Measurements from ENCODE around the gene TRHDE. TPM values are rescaled to one million over a fixed set of nuclear protein-coding genes. Genes with fewer than 3 reads are reported as not detected.

TRHDE gene
- total and polyA plus RNA-seq, 3 experiments from 2014 or later = not detected

DNA sequence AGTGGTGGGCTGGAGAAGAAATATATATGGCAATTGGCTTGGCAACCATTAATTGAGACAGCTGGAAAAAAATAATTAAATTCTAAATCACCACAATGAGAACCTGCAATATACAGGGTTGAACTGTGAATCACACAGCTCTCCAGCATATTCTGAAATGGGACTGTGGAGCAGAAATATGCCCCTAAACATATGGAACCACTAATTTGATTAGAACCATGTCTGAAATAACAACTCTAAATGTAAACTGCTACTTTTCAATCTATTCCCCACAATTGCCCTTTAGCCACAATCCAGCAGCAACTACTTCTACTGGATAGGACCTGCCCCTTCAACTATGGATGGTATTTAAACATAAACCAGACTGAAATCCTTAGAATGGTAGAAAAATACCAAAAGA, 330.4 kb downstream of the TRHDE start:
- no peaks in the 10 kb centered on the region for H3K36me3 ChIP-seq (ENCODE audit: insufficient read depth, low read length)
- no peaks in the 10 kb centered on the region for H3K4me1 ChIP-seq (ENCODE audit: insufficient read depth, low read length)
- Mint-ChIP-seq H3K36me3 (no peaks in the 10 kb centered on the region), H3K4me3 (no peak overlapping the region), H3K27me3 (no peaks in the 10 kb centered on the region), H3K27ac (no peak overlapping the region), H3K4me1 (no peaks in the 10 kb centered on the region), H3K9me3 (peaks cover 4 to 28% (median 12%) of the 10 kb centered on the region in 5 donors)
- DNase-seq = no peak
- CTCF ChIA-PET = no interaction called here
- H3K9me3 ChIP-seq (ENCODE audit: low read length) = no peaks in the 10 kb centered on the region
- no peaks in the 10 kb centered on the region for H3K27me3 ChIP-seq (ENCODE audit: insufficient read depth, low read length, poor library complexity, severe bottlenecking)
- H3K4me3 ChIP-seq (ENCODE audit: low read length) = no peak overlapping the region
- POLR2A ChIA-PET = no interaction called here
- no peak overlapping the region for H3K27ac ChIP-seq (ENCODE audit: low read depth, low read length)

DNA sequence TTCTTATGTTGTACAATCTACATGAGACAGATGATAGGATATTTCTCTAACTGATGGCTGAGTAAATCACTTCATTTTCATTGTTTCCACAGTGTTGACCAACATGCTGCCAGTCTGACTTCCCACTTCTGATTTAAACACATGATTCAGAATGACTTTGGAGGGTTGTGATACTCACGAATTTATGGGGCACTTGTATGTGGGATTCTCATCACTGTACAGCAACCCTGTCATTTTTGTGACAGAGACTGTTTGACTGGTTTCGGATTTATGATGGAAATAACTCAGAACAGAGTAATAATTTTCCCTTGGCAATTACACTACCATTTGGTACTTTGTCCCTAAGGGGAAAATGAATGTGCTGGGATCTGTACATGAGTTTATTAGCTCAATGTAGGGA, 333.8 kb downstream of the TRHDE start:
- no peaks in the 10 kb centered on the region for H3K27me3 ChIP-seq (ENCODE audit: insufficient read depth, low read length, poor library complexity, severe bottlenecking)
- no peaks in the 10 kb centered on the region for H3K9me3 ChIP-seq (ENCODE audit: low read length)
- H3K4me1 ChIP-seq (ENCODE audit: insufficient read depth, low read length) = no peaks in the 10 kb centered on the region
- POLR2A ChIA-PET = no interaction called here
- H3K4me3 ChIP-seq (ENCODE audit: low read length) = no peak overlapping the region
- Mint-ChIP-seq H3K27me3 (no peaks in the 10 kb centered on the region), H3K9me3 (peaks cover 0 to 36% (median 4%) of the 10 kb centered on the region in 5 donors), H3K36me3 (no peaks in the 10 kb centered on the region), H3K27ac (no peak overlapping the region), H3K4me3 (no peak overlapping the region), H3K4me1 (no peaks in the 10 kb centered on the region)
- CTCF ChIA-PET = no interaction called here
- no peaks in the 10 kb centered on the region for H3K36me3 ChIP-seq (ENCODE audit: insufficient read depth, low read length)
- DNase-seq = no peak
- H3K27ac ChIP-seq (ENCODE audit: low read depth, low read length) = no peak overlapping the region

DNA sequence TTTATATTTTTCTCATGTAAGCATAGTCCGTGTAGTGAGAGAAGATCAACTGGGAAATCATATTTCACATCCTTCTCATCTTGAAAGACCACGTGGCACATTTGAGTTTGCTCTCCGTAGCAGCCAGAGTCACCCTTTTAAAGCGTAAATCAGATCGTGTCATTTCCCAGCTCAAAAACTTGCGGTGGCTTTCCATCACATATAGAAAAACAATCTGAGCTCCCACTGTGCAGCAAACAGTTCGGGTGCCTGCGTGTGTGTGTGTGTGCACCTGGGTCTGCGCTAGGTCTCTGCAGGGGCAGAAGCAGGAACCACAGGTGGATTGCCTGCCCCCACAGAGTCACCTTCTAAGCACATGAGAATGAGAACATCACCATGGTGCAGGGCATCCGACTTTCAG, 338.2 kb downstream of the TRHDE start:
- H3K36me3 Mint-ChIP-seq = no peaks in the 10 kb centered on the region
- H3K4me3 Mint-ChIP-seq = no peak overlapping the region

DNA sequence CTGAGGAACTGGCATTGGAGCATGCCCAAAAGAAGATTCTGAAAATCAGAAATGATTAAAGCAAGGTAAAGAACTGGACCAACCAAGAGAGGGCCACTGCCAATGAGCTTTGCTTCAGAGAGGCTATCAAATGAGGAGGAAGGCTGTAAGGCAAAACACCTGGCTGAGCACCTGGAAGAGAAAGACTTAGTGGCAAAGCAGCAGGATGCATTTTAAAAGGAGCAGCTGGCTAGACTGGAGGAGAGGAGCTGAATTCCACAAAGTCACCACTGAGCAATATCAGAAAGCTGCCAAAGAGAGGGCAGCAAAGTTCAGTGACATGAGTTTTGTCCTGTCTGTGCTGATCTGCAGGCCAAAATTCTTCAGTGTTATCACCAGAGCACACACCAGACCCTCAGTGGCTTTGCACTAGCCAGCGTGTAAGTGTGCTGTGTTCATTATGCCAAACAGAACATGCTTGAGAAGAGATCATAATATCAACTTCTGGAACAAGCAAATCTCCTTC, 338.7 kb downstream of the TRHDE start:
- H3K27ac ChIP-seq (ENCODE audit: low read depth, low read length) = no peak overlapping the region
- H3K4me1 Mint-ChIP-seq = no peaks in the 10 kb centered on the region
- no peak overlapping the region for H3K27ac Mint-ChIP-seq
- H3K9me3 ChIP-seq (ENCODE audit: low read length) = no peaks in the 10 kb centered on the region
- H3K27me3 Mint-ChIP-seq = no peaks in the 10 kb centered on the region
- no peaks in the 10 kb centered on the region for H3K27me3 ChIP-seq (ENCODE audit: insufficient read depth, low read length, poor library complexity, severe bottlenecking)
- no peaks in the 10 kb centered on the region for H3K4me1 ChIP-seq (ENCODE audit: insufficient read depth, low read length)
- DNase-seq = no peak
- no peaks in the 10 kb centered on the region for H3K36me3 ChIP-seq (ENCODE audit: insufficient read depth, low read length)
- POLR2A ChIA-PET = no interaction called here
- no peaks in the 10 kb centered on the region for H3K36me3 Mint-ChIP-seq
- H3K4me3 ChIP-seq (ENCODE audit: low read length) = no peak overlapping the region
- no peak overlapping the region for H3K4me3 Mint-ChIP-seq
- peaks cover 0 to 31% (median 2%) of the 10 kb centered on the region in 5 donors for H3K9me3 Mint-ChIP-seq
- CTCF ChIA-PET = no interaction called here

More for the DNA sequence above, 338.2 kb downstream of the TRHDE start:
- peaks cover 0 to 33% (median 2%) of the 10 kb centered on the region in 5 donors for H3K9me3 Mint-ChIP-seq
- DNase-seq = no peak
- no peak overlapping the region for H3K27ac ChIP-seq (ENCODE audit: low read depth, low read length)
- no peaks in the 10 kb centered on the region for H3K4me1 Mint-ChIP-seq
- H3K27ac Mint-ChIP-seq = no peak overlapping the region
- no peaks in the 10 kb centered on the region for H3K9me3 ChIP-seq (ENCODE audit: low read length)
- no peaks in the 10 kb centered on the region for H3K27me3 ChIP-seq (ENCODE audit: insufficient read depth, low read length, poor library complexity, severe bottlenecking)
- no peaks in the 10 kb centered on the region for H3K36me3 ChIP-seq (ENCODE audit: insufficient read depth, low read length)
- no peaks in the 10 kb centered on the region for H3K4me1 ChIP-seq (ENCODE audit: insufficient read depth, low read length)
- CTCF ChIA-PET = no interaction called here
- H3K4me3 ChIP-seq (ENCODE audit: low read length) = no peak overlapping the region
- POLR2A ChIA-PET = no interaction called here
- no peaks in the 10 kb centered on the region for H3K27me3 Mint-ChIP-seq

GRCh38 chr12:72612171-72612570, 340.0 kb downstream of the TRHDE start:
- Mint-ChIP-seq H3K4me3 (no peak overlapping the region), H3K27me3 (no peaks in the 10 kb centered on the region), H3K27ac (no peak overlapping the region), H3K9me3 (peaks cover 0 to 29% (median 2%) of the 10 kb centered on the region in 5 donors), H3K36me3 (no peaks in the 10 kb centered on the region), H3K4me1 (no peaks in the 10 kb centered on the region)
- Histone ChIP-seq H3K27me3 (ENCODE audit: insufficient read depth, low read length, poor library complexity, severe bottlenecking) (no peaks in the 10 kb centered on the region), H3K27ac (ENCODE audit: low read depth, low read length) (no peak overlapping the region), H3K36me3 (ENCODE audit: insufficient read depth, low read length) (no peaks in the 10 kb centered on the region), H3K4me1 (ENCODE audit: insufficient read depth, low read length) (no peaks in the 10 kb centered on the region), H3K4me3 (ENCODE audit: low read length) (no peak overlapping the region), H3K9me3 (ENCODE audit: low read length) (no peaks in the 10 kb centered on the region)
- CTCF ChIA-PET = no interaction called here
- DNase-seq = no peak
- POLR2A ChIA-PET = no interaction called here

DNA sequence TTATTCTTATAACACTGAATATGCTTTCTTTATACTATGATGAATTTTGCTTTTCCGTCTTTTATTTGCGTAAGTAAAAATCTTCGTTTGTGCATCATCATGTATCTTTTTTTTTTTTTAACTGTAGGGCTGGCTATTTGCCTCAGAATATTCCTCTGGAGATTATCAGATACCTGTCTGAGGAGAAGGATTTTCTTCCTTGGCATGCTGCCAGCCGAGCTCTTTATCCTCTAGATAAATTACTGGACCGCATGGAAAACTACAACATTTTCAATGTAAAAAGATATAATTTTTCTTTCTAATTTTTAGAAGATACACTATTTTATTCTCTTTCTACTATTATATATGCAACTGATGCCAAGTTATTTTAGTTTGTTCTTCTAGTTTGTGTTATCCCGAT, 346.6 kb downstream of the TRHDE start:
- no peaks in the 10 kb centered on the region for H3K27me3 ChIP-seq (ENCODE audit: insufficient read depth, low read length, poor library complexity, severe bottlenecking)
- CTCF ChIA-PET = no interaction called here
- no peaks in the 10 kb centered on the region for H3K4me1 ChIP-seq (ENCODE audit: insufficient read depth, low read length)
- Mint-ChIP-seq H3K9me3 (peaks cover 0 to 5% (median 2%) of the 10 kb centered on the region in 5 donors), H3K36me3 (no peaks in the 10 kb centered on the region), H3K27me3 (no peaks in the 10 kb centered on the region), H3K4me1 (no peaks in the 10 kb centered on the region), H3K27ac (no peak overlapping the region), H3K4me3 (no peak overlapping the region)
- H3K4me3 ChIP-seq (ENCODE audit: low read length) = no peak overlapping the region
- POLR2A ChIA-PET = no interaction called here
- no peak for DNase-seq
- no peaks in the 10 kb centered on the region for H3K9me3 ChIP-seq (ENCODE audit: low read length)
- H3K27ac ChIP-seq (ENCODE audit: low read depth, low read length) = no peak overlapping the region
- no peaks in the 10 kb centered on the region for H3K36me3 ChIP-seq (ENCODE audit: insufficient read depth, low read length)

DNA sequence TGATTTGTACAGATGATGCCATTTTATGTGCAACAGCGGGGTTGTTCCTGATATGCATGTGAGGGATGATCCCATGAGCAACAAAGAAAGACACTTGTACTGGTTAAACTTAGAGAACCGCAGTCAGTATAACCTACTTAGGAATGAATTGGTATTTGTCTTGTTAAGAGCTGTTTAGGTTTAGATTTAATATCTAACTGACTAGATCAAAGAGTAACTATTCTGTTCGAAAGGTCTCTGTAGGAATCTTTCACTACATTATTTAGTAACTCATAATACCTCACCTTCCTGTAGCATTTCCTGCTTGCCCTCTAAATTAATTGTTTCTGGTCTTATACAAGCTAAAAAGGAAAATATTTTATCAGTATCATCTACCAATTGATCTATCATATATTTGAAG, 350.4 kb downstream of the TRHDE start:
- H3K9me3 Mint-ChIP-seq = peaks cover 0 to 12% (median 5%) of the 10 kb centered on the region in 5 donors
- no peaks in the 10 kb centered on the region for H3K27me3 Mint-ChIP-seq
- no peaks in the 10 kb centered on the region for H3K27me3 ChIP-seq (ENCODE audit: insufficient read depth, low read length, poor library complexity, severe bottlenecking)
- ChIA-PET POLR2A (no interaction called here), CTCF (no interaction called here)
- no peaks in the 10 kb centered on the region for H3K4me1 Mint-ChIP-seq
- no peak overlapping the region for H3K4me3 ChIP-seq (ENCODE audit: low read length)
- no peak for DNase-seq
- H3K4me3 Mint-ChIP-seq = no peak overlapping the region
- no peak overlapping the region for H3K27ac ChIP-seq (ENCODE audit: low read depth, low read length)
- no peaks in the 10 kb centered on the region for H3K36me3 ChIP-seq (ENCODE audit: insufficient read depth, low read length)
- no peaks in the 10 kb centered on the region for H3K4me1 ChIP-seq (ENCODE audit: insufficient read depth, low read length)
- H3K36me3 Mint-ChIP-seq = no peaks in the 10 kb centered on the region
- H3K27ac Mint-ChIP-seq = no peak overlapping the region
- H3K9me3 ChIP-seq (ENCODE audit: low read length) = no peaks in the 10 kb centered on the region

DNA sequence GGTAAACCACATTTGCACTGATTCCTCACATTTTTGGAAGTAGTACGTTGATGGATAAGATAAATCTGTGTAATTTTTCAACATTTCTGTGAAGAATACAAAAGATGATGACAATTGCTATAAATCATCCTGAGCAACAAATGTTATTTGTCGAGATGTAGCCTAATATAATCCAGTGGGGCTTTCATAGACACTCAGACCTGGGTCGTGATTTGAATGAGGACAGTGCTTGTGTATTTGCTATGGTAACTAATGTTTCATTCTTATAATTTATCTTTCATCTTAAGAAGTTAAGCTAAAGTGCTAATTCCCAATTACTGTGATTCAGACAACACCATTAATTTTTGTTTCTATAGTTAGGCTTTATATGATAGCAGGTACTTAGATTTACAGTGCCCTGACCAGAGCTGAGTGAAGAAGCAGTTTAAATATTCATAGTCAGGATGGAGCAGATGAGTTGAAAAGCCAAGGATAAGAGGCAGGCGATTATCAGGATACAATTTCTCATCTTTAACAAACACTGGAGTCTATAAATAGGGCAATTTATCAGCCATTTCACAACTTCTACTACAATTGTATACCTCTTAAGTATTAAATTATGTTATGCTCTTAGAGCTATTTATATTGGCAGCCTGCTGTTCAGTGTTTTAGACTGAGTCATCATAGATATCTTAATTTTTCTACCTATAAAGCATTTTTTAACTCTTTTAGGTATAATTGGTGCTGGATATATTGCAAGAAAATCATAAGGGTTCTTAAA, 359.9 kb downstream of the TRHDE start:
- Mint-ChIP-seq H3K27ac (no peak overlapping the region), H3K36me3 (no peaks in the 10 kb centered on the region), H3K4me1 (no peaks in the 10 kb centered on the region), H3K27me3 (no peaks in the 10 kb centered on the region), H3K4me3 (no peak overlapping the region), H3K9me3 (peaks cover 2 to 16% (median 5%) of the 10 kb centered on the region in 5 donors)
- ChIA-PET POLR2A (no interaction called here), CTCF (no interaction called here)
- no peak overlapping the region for H3K27ac ChIP-seq (ENCODE audit: low read depth, low read length)
- H3K4me3 ChIP-seq (ENCODE audit: low read length) = no peak overlapping the region
- H3K27me3 ChIP-seq (ENCODE audit: insufficient read depth, low read length, poor library complexity, severe bottlenecking) = no peaks in the 10 kb centered on the region
- H3K36me3 ChIP-seq (ENCODE audit: insufficient read depth, low read length) = no peaks in the 10 kb centered on the region
- no peaks in the 10 kb centered on the region for H3K9me3 ChIP-seq (ENCODE audit: low read length)
- H3K4me1 ChIP-seq (ENCODE audit: insufficient read depth, low read length) = no peaks in the 10 kb centered on the region
- DNase-seq = no peak
